Activated CD4-positive, CD25-positive, alpha-beta regulatory T cell (primary cell): Measurements from ENCODE around the gene MCC.

ENCODE experiments used
- DNase-seq, 4 experiments: peaks; one replicate each; lab custom pipeline; 2025; lab: John Stamatoyannopoulos, UW

The MCC gene

GRCh38 chr5:113053511-113053995 lies 434.7 kb downstream of the MCC start:
- no peak for DNase-seq

GRCh38 chr5:113052041-113052795 lies 436.0 kb downstream of the MCC start:
- no peak for DNase-seq

GRCh38 chr5:113050721-113051382 lies 437.4 kb downstream of the MCC start:
- no peak for DNase-seq

GRCh38 chr5:113048931-113049330 lies 439.3 kb downstream of the MCC start:
- no peak for DNase-seq

- no peak for DNase-seq
Observed at GRCh38 chr5:113047733-113048652, 440.3 kb downstream of the MCC start.

- no peak for DNase-seq
Observed at GRCh38 chr5:113047234-113047633, 441.0 kb downstream of the MCC start.

GRCh38 chr5:113044776-113045465 lies 443.3 kb downstream of the MCC start:
- no peak for DNase-seq

- no peak for DNase-seq
Observed at GRCh38 chr5:113043491-113043931, 444.7 kb downstream of the MCC start.

GRCh38 chr5:113042491-113043243 lies 445.6 kb downstream of the MCC start:
- no peak for DNase-seq

- no peak for DNase-seq
Observed at GRCh38 chr5:113040672-113041260, 447.5 kb downstream of the MCC start.

- DNase-seq: no peak
Observed at GRCh38 chr5:113039934-113040285, 448.3 kb downstream of the MCC start.

GRCh38 chr5:113039229-113039933 lies 448.9 kb downstream of the MCC start:
- no peak for DNase-seq

- DNase-seq: no peak
Observed at GRCh38 chr5:113038714-113039113, 449.5 kb downstream of the MCC start.

- DNase-seq: no peak
Observed at GRCh38 chr5:113038136-113038535, 450.1 kb downstream of the MCC start.

- DNase-seq: no peak
Observed at GRCh38 chr5:113036826-113037225, 451.4 kb downstream of the MCC start.

GRCh38 chr5:113036321-113036720 lies 451.9 kb downstream of the MCC start:
- DNase-seq: no peak

GRCh38 chr5:113035096-113035495 lies 453.2 kb downstream of the MCC start:
- DNase-seq: no peak

- no peak for DNase-seq
Observed at GRCh38 chr5:113034182-113034773, 454.0 kb downstream of the MCC start.

GRCh38 chr5:113031557-113031956 lies 456.7 kb downstream of the MCC start:
- no peak for DNase-seq

- DNase-seq: no peak
Observed at GRCh38 chr5:113031104-113031503, 457.1 kb downstream of the MCC start.
